ENCODE results near the gene ADORA3.

DNA sequence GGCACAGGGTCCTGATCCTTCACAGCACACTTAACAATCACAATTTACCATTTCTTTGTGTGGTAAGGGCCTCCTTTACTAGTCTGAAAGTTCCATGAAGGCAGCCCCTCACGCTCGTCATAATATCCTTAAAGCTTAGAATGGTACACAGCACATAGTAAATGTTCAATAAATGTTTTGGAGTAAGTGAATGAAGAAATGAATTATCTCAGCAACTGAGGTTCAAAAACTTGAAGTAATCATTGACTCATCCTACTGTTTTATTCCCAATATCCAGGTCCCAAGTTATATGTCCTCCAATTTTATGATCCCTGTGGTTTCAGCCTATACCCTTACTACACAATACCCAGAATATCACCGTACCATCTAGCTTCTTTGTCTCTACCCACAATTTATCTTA lies 31.9 kb downstream of the ADORA3 start:
- TF ChIP-seq, protein P1, sequence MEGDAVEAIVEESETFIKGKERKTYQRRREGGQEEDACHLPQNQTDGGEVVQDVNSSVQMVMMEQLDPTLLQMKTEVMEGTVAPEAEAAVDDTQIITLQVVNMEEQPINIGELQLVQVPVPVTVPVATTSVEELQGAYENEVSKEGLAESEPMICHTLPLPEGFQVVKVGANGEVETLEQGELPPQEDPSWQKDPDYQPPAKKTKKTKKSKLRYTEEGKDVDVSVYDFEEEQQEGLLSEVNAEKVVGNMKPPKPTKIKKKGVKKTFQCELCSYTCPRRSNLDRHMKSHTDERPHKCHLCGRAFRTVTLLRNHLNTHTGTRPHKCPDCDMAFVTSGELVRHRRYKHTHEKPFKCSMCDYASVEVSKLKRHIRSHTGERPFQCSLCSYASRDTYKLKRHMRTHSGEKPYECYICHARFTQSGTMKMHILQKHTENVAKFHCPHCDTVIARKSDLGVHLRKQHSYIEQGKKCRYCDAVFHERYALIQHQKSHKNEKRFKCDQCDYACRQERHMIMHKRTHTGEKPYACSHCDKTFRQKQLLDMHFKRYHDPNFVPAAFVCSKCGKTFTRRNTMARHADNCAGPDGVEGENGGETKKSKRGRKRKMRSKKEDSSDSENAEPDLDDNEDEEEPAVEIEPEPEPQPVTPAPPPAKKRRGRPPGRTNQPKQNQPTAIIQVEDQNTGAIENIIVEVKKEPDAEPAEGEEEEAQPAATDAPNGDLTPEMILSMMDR (conservative IDR thresholded peaks at IDR 0.05; ENCODE audit: low read depth, low read length) = no peak
- no peak for TF ChIP-seq EZH2 (IDR thresholded peaks at IDR 0.05; ENCODE audit: borderline replicate concordance, low read depth, low read length, poor library complexity, severe bottlenecking)
